HepG2 (cell line): ENCODE results near the gene NXT1. TPM values are rescaled to one million over a fixed set of nuclear protein-coding genes. Genes with fewer than 3 reads are reported as not detected.

ENCODE experiments used
- ATAC-seq: fragments of 200-7000 bp; cut with Tn5 transposase; 3 replicates; pipeline ENCODE4 v1.9.1; 2020; ENCODE audit warnings: mild to moderate bottlenecking, moderate library complexity
- BruUV-seq: library from RNA; stranded (reverse); fragments of 400-500 nt; replicated peaks from 2 replicates; lab custom pipeline; 2021; lab: Mats Ljungman, UMichigan
- CTCF ChIA-PET: fragments of 300-600 bp; formaldehyde crosslinking; extraction: SDS; loops from one replicate; lab custom pipeline; 2021; ENCODE audit warnings: low total read pairs, inconsistent platforms, low intra/inter-chr PET ratio; lab: Yijun Ruan, JAX
- POLR2A ChIA-PET: fragments of 350-600 bp; sonication (Branson Sonifier 250); formaldehyde crosslinking; loops from one replicate; lab custom pipeline; 2020; ENCODE audit warnings: antibody characterized with exemption, inconsistent platforms; lab: Yijun Ruan, JAX
- DNase-seq: peaks from one replicate; pipeline ENCODE4 v3.0.0-alpha.2; 2015; ENCODE audit warnings: low spot score
- FAIRE-seq: peaks from 3 replicates; lab custom pipeline; 2011; peaks lifted over from hg19 to GRCh38; lab: Jason Lieb, UNC
- H2AFZ ChIP-seq: one replicate; pipeline ENCODE4 v1.6.1; 2011; ENCODE audit warnings: low read length, inconsistent platforms
- H3K27ac ChIP-seq: fragments of 300-600 bp; 3 replicates; pipeline ENCODE4 v1.8.0; 2011; ENCODE audit warnings: mixed run types, mild to moderate bottlenecking, mixed read lengths, low read length, inconsistent platforms; ENCODE audit not compliant: insufficient read depth; ENCODE audit errors: extremely low read length
- H3K27me3 ChIP-seq, 2 experiments: fragments of 200-600 bp in 1 of 2; 2 replicates in 1 of 2; 3 replicates in 1 of 2; pipeline versions ENCODE4 v1.6.0 to v1.8.0; 2011; ENCODE audit warnings: low read length in 2 of 2, mild to moderate bottlenecking in 2 of 2, moderate library complexity in 2 of 2, inconsistent platforms in 1 of 2; ENCODE audit not compliant: insufficient read depth in 2 of 2, control insufficient read depth in 1 of 2
- H3K36me3 ChIP-seq, 2 experiments: fragments of 200-600 bp in 1 of 2; replicated peaks in 1 of 2; 2 replicates in 1 of 2; 3 replicates in 1 of 2; pipeline versions ENCODE4 v1.5.1 to v1.8.0; 2011; ENCODE audit warnings: low read length in 2 of 2, inconsistent platforms in 1 of 2; ENCODE audit not compliant: insufficient read depth in 2 of 2, control insufficient read depth in 1 of 2
- H3K4me1 ChIP-seq: 2 replicates; pipeline ENCODE4 v1.5.1; 2012; ENCODE audit warnings: low read length, inconsistent platforms; ENCODE audit not compliant: insufficient read depth
- H3K4me2 ChIP-seq: 2 replicates; pipeline ENCODE4 v1.6.0; 2011; ENCODE audit warnings: low read depth, low read length, inconsistent platforms
- H3K4me3 ChIP-seq, 3 experiments: fragments of 200-600 bp in 1 of 3; sonication (generic), shearing (Covaris generic) in 1 of 3; replicated peaks in 1 of 3; 2 replicates each; pipeline ENCODE4 v1.5.1; 2011 to 2016; ENCODE audit warnings: low read length in 3 of 3, inconsistent platforms in 2 of 3, low read depth in 2 of 3, mild to moderate bottlenecking in 2 of 3, control low read depth in 1 of 3, mixed read lengths in 1 of 3; ENCODE audit not compliant: insufficient read depth in 1 of 3
- H3K79me2 ChIP-seq: one replicate; pipeline ENCODE4 v1.6.1; 2011; ENCODE audit warnings: low read length, inconsistent platforms; ENCODE audit not compliant: insufficient read depth
- H3K9ac ChIP-seq: 2 replicates; pipeline ENCODE4 v1.6.0; 2011; ENCODE audit warnings: mild to moderate bottlenecking, low read depth, low read length, inconsistent platforms; ENCODE audit not compliant: insufficient read depth
- H3K9me3 ChIP-seq: 2 replicates; pipeline ENCODE4 v1.5.1; 2012; ENCODE audit warnings: mild to moderate bottlenecking, low read length
- H4K20me1 ChIP-seq: 2 replicates; pipeline ENCODE4 v1.6.0; 2011; ENCODE audit warnings: inconsistent platforms, mild to moderate bottlenecking, low read length, moderate library complexity; ENCODE audit not compliant: insufficient read depth
- ARNTL ChIP-seq: sonication (generic); formaldehyde crosslinking; IDR thresholded peaks from 2 replicates; pipeline ENCODE4 v1.4.0; 2020; ENCODE audit warnings: mild to moderate bottlenecking, missing genetic modification reagents
- BRD4 ChIP-seq: sonication (generic); formaldehyde crosslinking; IDR thresholded peaks from 2 replicates; pipeline ENCODE4 v1.4.0; 2020; ENCODE audit warnings: missing genetic modification reagents
- CHD2 ChIP-seq: IDR thresholded peaks from 2 replicates; pipeline ENCODE4 v1.6.1; 2011; ENCODE audit warnings: low read depth, low read length, improper control_type of control experiment
- ELF4 ChIP-seq: sonication (generic); formaldehyde crosslinking; IDR thresholded peaks from 2 replicates; pipeline ENCODE4 v1.5.0; 2020; ENCODE audit warnings: missing genetic modification reagents, mild to moderate bottlenecking, moderate library complexity, borderline replicate concordance
- KDM5A ChIP-seq: fragments of 200-600 bp; sonication (generic); IDR thresholded peaks from 2 replicates; pipeline ENCODE4 v1.7.0; 2018; ENCODE audit warnings: antibody characterized with exemption, mild to moderate bottlenecking, low read length, borderline replicate concordance
- MATR3 ChIP-seq: sonication (generic); formaldehyde crosslinking; IDR thresholded peaks from 2 replicates; pipeline ENCODE4 v1.4.0; 2020; ENCODE audit warnings: missing genetic modification reagents
- SMAD1 ChIP-seq: sonication (generic); formaldehyde crosslinking; IDR thresholded peaks from 2 replicates; pipeline ENCODE4 v1.4.0; 2020; ENCODE audit warnings: missing genetic modification reagents, low read depth, mild to moderate bottlenecking, borderline replicate concordance
- YY1 ChIP-seq: IDR thresholded peaks from 2 replicates; pipeline ENCODE4 v1.6.1; 2011; ENCODE audit warnings: low read length, low read depth, moderate library complexity, mild to moderate bottlenecking; ENCODE audit not compliant: insufficient read depth, insufficient replicate concordance
- ZBTB20 ChIP-seq: sonication (generic); formaldehyde crosslinking; IDR thresholded peaks from 2 replicates; pipeline ENCODE4 v1.8.1; 2023; ENCODE audit warnings: missing genetic modification reagents, low read depth, mild to moderate bottlenecking, borderline replicate concordance
- ZKSCAN1 ChIP-seq: fragments of 150-350 bp; IDR thresholded peaks from 2 replicates; pipeline ENCODE4 v1.6.1; 2014; ENCODE audit warnings: low read length
- ZNF17 ChIP-seq: sonication (generic); formaldehyde crosslinking; IDR thresholded peaks from 2 replicates; pipeline ENCODE4 v1.5.0; 2020; ENCODE audit warnings: mild to moderate bottlenecking, missing genetic modification reagents
- ZNF3 ChIP-seq: IDR thresholded peaks from 2 replicates; pipeline ENCODE4 v1.7.0; 2017; ENCODE audit warnings: inconsistent platforms
- ZNF446 ChIP-seq: sonication (generic); formaldehyde crosslinking; IDR thresholded peaks from 2 replicates; pipeline ENCODE4 v1.5.0; 2020; ENCODE audit warnings: mild to moderate bottlenecking, missing genetic modification reagents
- ZNF577 ChIP-seq: sonication (generic); formaldehyde crosslinking; IDR thresholded peaks from 2 replicates; pipeline ENCODE4 v1.4.0; 2020; ENCODE audit warnings: mild to moderate bottlenecking, low read depth, missing genetic modification reagents, borderline replicate concordance
- ZNF878 ChIP-seq: sonication (generic); formaldehyde crosslinking; IDR thresholded peaks from 2 replicates; pipeline ENCODE4 v1.8.1; 2023; ENCODE audit warnings: mild to moderate bottlenecking, missing genetic modification reagents, moderate library complexity
- ZSCAN21 ChIP-seq: sonication (generic); formaldehyde crosslinking; IDR thresholded peaks from 2 replicates; pipeline ENCODE4 v1.8.0; 2022; ENCODE audit warnings: mild to moderate bottlenecking, missing genetic modification reagents, moderate library complexity, borderline replicate concordance
- ZSCAN25 ChIP-seq: sonication (generic); formaldehyde crosslinking; IDR thresholded peaks from 2 replicates; pipeline ENCODE4 v1.8.0; 2022; ENCODE audit warnings: mild to moderate bottlenecking, missing genetic modification reagents
- WGBS: methylation state at CpG from one replicate; pipeline ENCODE4 v1.1.6; 2017; ENCODE audit warnings: low lambda C conversion rate; 5-methylcytosine and 5-hydroxymethylcytosine counted together
- in situ Hi-C: cut with HindIII; loops from 2 replicates; pipeline ENCODE4 v1.10.0; 2017; ENCODE audit warnings: low pct_unique_long_range_greater_than_20kb; ENCODE audit not compliant: extremely low pct_ligation_motif_present
- intact Hi-C: fragments of 100-400 bp; cut with micrococcal nuclease; formaldehyde crosslinking; loops from one replicate; pipeline ENCODE4 v1.10.0; 2022; ENCODE audit not compliant: unreplicated experiment
- polyA plus RNA-seq, 8 experiments: library from polyadenylated mRNA; depleted of rRNA in 3 of 8; stranded (reverse) in 7 of 8; unstranded in 1 of 8; fragments of >200 nt; fragmentation: Illumina TruSeq in 4 of 8; extraction: Trizol in 4 of 8; gene quantifications; 2 replicates each; pipeline versions ENCODE4 v1.2.1 to v1.2.3, GENCODE V29; 2011 to 2016; ENCODE audit warnings: low read depth in 4 of 8, missing spikeins in 1 of 8, mixed read lengths in 1 of 8; ENCODE audit not compliant: insufficient read depth in 1 of 8
- total RNA-seq, 5 experiments: library from RNA; depleted of rRNA; stranded (reverse); fragments of >200 nt; fragmentation: Illumina TruSeq; extraction: Trizol; gene quantifications; 2 replicates each; pipeline ENCODE4 v1.2.3, GENCODE V29; 2016; ENCODE audit warnings: low read depth in 1 of 5
- TF ChIP-seq, protein P1 (sequence below): sonication (generic); formaldehyde crosslinking; IDR thresholded peaks from 2 replicates; pipeline ENCODE4 v1.5.1; 2020; ENCODE audit warnings: missing genetic modification reagents, mild to moderate bottlenecking, borderline replicate concordance
- TF ChIP-seq, protein P2 (sequence below): sonication (generic); formaldehyde crosslinking; IDR thresholded peaks from 2 replicates; pipeline ENCODE4 v1.4.0; 2020; ENCODE audit warnings: mild to moderate bottlenecking, missing genetic modification reagents
- TF ChIP-seq, protein P3 (sequence below): sonication (generic); formaldehyde crosslinking; IDR thresholded peaks from 2 replicates; pipeline ENCODE4 v1.5.1; 2020; ENCODE audit warnings: missing genetic modification reagents, mild to moderate bottlenecking, borderline replicate concordance

The NXT1 gene
- total and polyA plus RNA-seq, 2 of the 13 experiments (the other 11 are each of a cell fraction or from before 2014, with no cell fraction given), result 35.6 to 65.9 TPM

DNA sequence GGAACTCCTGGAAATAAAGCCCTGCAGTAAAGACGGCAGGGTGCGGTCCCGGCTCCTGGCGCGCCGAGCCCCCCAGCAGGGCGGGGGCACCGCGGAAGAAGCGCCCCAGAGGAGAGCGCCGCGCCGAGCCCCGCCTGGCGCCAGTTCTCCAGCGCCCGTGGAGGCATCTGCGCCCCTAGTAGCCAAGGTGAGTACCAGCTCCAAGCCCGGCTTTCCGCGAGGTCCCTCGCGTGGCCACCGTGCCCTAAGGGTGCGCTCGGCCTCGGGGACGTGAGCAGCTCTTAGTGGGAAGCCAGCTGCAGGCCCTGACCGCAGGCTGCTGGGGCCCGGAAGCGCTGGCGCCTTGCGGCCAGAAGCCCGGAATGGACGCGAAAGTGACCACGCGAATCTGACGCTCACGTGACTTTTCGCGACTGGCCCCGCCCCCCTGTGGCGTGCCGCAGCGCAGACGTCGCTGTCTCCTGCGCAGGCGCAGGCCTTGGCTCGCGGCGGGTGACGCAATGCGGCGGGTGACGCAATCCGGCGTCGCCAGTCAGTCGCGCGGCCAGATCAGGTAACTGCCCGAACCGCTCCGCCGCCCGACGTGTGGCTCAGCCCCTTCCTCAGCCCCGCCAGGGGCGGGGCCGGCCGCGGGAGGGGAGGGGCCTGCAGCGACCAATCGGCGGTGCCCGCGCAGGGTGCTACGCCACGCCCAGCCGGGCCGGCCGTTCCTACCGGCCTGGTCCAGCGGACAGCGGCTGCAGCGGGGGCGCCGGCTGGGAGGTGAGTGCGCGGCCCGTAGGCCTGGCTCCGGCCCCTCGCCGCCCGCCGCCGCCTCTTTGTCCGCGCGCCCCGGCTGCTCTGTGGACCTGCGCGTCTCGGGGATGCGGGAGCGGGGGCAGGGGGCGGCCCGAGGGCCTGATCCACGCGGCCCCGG is 11.1 kb downstream of the NXT1 start, which contains the start of gene GZF1:
GZF1 (plus strand) TSS at position 707 of the 916 bp plus-strand sequence. CDS start 2,202 bp downstream, outside the sequence.
- BruUV-seq, result no TSS peak
- in situ Hi-C loops, result no loop called here
- peak within 1 kb of the TSS; percentile 96 for H3K9ac ChIP-seq
- ChIA-PET POLR2A (interaction anchor here (0.6 to 4.6 kb wide), 14 partner anchors 9 to 784 kb away, joined by 3 to 145 read pairs (median 4); partner anchors contain the start of genes NAPB and NXT1), CTCF (interaction anchor here (1.1 kb wide), 1 partner anchor 11 kb away, joined by 3 read pairs; the partner anchor contains the start of gene NXT1)
- H2AFZ ChIP-seq, result no peak within 1 kb of the TSS
- H3K36me3 ChIP-seq, result peaks cover 17 to 19% of the 10 kb centered on the region in 2 experiments; a peak in 4 of 5 replicates
- FAIRE-seq, result peak; percentile 64
- no peaks in the 10 kb centered on the region; a peak in 1 of 5 replicates for H3K27me3 ChIP-seq
- under 1% methylated on average over 79 of the region's 114 CpGs for WGBS
- peak; percentile 82 for ATAC-seq
- H3K4me3 ChIP-seq, result peak within 1 kb of the TSS; percentile 87 to 92 (median 88)
- peak within 1 kb of the TSS; percentile 93 for H3K27ac ChIP-seq
- intact Hi-C loops, result loop anchor here (5.0 kb wide), 1 partner anchor 246 kb away; the partner anchor contains the start of gene CST9
- no peaks in the 10 kb centered on the region for H3K9me3 ChIP-seq
- peaks cover 45% of the 10 kb centered on the region for H3K79me2 ChIP-seq
- peak within 1 kb of the TSS; percentile 92 for H3K4me2 ChIP-seq
- peaks cover 63% of the 10 kb centered on the region for H3K4me1 ChIP-seq
- H4K20me1 ChIP-seq, result peaks cover 13% of the 10 kb centered on the region; the same call in 1 of the 2 replicates
- peak; percentile 98 for DNase-seq
- TF ChIP-seq, protein P1, sequence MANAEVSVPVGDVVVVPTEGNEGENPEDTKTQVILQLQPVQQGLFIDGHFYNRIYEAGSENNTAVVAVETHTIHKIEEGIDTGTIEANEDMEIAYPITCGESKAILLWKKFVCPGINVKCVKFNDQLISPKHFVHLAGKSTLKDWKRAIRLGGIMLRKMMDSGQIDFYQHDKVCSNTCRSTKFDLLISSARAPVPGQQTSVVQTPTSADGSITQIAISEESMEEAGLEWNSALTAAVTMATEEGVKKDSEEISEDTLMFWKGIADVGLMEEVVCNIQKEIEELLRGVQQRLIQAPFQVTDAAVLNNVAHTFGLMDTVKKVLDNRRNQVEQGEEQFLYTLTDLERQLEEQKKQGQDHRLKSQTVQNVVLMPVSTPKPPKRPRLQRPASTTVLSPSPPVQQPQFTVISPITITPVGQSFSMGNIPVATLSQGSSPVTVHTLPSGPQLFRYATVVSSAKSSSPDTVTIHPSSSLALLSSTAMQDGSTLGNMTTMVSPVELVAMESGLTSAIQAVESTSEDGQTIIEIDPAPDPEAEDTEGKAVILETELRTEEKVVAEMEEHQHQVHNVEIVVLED, result peak; percentile 99
- TF ChIP-seq YY1 (peak; percentile 86), SMAD1 (CRISPR knock-in tag) (peak; percentile 98), ARNTL (peak; percentile 97), ZNF17 (no peak), ZSCAN25 (CRISPR knock-in tag) (peak; percentile 85), ZNF577 (0 out of 2 replicates have a peak, but pooled peaks have one; percentile 69), BRD4 (CRISPR knock-in tag) (peak; percentile 99), ZNF878 (no peak), ZNF3 (peak; percentile 66; the same call in 1 of the 2 replicates), MATR3 (CRISPR knock-in tag) (no peak), ZNF446 (CRISPR knock-in tag) (peak; percentile 78), ZBTB20 (CRISPR knock-in tag) (peak; percentile 91), CHD2 (peak; percentile 77), ZKSCAN1 (peak; percentile 65; the same call in 1 of the 2 replicates), KDM5A (peak; percentile 29; the same call in 1 of the 2 replicates), ZSCAN21 (CRISPR knock-in tag) (peak; percentile 99), ELF4 (peak; percentile 94)
- TF ChIP-seq, protein P2, sequence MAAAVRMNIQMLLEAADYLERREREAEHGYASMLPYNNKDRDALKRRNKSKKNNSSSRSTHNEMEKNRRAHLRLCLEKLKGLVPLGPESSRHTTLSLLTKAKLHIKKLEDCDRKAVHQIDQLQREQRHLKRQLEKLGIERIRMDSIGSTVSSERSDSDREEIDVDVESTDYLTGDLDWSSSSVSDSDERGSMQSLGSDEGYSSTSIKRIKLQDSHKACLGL (CRISPR knock-in tag), result peak; percentile 99
- TF ChIP-seq, protein P3, sequence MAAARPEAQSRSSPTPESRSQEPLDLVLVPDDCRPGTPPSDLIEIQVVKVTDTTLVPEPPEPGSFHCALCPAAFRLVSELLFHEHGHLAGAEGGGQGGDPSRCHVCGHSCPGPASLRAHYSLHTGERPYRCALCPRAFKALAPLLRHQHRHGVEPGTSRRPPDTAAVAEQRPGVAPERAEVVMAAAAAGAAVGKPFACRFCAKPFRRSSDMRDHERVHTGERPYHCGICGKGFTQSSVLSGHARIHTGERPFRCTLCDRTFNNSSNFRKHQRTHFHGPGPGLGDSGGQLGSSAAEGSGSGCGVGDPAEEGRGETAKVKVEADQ (CRISPR knock-in tag), result peak; percentile 99
